Kidney capillary endothelial cell (primary cell): ENCODE data around the gene ASXL3.

Source experiments
- DNase-seq: peaks from one replicate; pipeline ENCODE4 v3.0.0-alpha.2; 2018; ENCODE audit warnings: low spot score

Gene ASXL3

DNA sequence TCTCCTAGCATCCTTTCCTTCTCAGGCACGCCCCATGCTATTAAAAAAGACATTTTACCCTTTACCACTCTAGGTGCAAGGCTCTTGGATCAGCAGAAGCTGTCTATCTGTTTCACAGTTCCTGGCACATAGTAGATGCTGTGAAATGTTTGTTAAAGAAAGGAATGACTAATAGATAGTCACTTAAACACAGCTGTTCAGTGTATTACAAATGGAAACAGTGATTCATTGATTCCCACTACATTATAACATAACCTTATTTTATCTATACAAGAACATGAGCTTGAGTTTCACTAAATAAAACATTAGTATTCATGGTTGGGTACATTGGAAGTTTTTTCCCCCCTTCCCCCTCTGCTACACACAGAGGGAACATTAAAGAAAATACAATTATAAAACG is 142.1 kb downstream of the ASXL3 start:
- peak; percentile 56 for DNase-seq

DNA sequence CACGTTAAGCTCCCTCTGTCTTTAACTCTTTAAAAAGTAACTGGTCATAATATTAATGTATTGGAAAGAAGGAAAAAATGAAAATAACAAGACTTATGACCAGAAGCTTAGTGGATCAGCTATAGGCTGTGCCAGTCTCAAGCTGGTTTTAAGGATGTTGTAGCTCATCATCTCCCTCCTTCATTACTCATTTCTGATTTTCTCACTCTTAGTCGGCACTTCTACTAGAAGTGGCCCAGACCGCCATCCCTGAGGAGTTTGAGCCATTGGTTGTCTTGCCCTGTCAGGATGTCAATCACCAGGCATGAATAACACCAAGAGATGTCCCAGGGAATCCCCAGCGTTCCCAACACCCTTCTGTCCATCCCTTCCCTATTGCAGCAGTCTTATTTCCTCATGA is 151.5 kb downstream of the ASXL3 start:
- no peak for DNase-seq

DNA sequence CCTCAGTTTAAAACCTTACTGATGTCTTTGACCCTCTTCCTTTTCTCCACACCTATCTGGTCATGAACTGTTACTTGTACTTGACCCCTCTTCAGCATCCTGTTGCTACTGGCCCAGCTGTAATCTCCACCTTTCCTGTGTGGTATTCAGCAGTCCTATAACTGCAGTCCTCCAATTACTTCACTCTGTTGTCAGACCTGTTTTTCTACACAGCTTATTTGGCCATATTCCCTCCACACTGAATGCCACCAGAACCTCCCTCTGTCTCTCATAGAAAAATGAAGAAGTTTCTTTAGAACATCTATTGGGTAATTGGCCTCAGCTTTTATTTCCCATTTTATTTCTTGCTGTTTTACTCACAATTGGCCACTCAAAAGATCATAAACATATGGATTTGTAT is 155.4 kb downstream of the ASXL3 start:
- DNase-seq, result no peak

DNA sequence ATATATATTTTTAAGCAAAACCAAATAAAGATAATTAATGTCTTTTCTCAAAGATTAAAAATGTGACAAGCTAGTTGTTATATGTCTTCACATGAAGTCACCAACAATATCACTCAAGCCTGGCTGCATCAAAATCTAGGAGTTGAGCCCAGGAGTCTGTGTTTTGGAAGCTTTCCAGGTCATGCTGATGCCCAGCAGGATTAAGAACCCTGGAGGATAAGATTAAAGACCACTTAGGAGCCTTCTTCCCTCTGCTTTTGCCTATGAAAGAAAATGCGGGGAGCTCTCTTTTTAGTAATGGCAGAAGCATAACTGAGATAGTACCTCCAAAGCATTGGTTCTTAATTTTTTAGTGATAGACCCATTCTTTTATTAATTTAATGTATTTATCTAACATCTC is 157.4 kb downstream of the ASXL3 start:
- no peak for DNase-seq

DNA sequence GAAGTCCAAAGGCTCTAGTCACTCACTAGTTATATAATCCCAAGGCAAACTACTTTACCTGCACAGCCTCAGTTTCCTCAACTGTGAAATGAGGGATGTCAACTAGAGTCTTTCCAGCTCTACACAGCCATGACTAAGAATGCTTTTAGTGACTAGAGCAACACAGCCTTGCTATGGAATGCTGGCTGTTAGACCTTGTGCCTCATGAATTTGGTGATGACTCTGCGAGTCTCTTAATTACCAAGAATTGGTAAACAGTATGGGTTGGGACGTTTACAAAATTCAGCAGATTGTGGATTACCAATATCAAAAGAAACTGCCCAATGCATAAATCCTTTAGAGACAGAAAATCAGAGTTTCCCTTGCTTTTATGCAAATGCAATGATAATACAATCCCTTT is 163.7 kb downstream of the ASXL3 start:
- DNase-seq, result no peak

DNA sequence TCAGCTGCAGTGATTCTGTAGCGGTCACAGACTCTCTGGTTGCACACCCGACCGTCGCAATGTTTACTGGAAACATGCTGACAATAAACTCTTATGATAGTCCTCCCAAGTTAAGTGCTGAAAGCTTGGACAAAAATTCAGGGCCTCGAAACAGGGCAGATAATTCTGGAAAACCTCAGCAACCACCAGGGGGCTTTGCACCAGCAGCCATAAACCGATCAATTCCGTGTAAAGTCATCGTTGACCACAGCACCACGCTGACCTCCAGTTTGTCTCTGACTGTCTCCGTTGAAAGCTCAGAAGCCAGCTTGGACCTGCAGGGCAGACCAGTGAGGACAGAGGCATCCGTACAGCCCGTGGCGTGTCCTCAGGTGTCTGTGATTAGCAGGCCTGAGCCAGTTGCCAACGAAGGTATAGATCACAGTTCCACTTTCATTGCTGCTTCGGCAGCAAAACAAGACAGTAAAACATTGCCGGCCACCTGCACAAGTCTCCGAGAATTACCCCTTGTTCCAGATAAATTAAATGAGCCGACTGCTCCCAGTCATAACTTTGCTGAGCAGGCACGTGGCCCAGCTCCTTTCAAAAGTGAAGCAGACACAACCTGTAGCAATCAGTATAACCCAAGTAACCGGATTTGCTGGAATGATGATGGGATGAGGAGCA is 166.1 kb downstream of the ASXL3 start:
- no peak for DNase-seq

DNA sequence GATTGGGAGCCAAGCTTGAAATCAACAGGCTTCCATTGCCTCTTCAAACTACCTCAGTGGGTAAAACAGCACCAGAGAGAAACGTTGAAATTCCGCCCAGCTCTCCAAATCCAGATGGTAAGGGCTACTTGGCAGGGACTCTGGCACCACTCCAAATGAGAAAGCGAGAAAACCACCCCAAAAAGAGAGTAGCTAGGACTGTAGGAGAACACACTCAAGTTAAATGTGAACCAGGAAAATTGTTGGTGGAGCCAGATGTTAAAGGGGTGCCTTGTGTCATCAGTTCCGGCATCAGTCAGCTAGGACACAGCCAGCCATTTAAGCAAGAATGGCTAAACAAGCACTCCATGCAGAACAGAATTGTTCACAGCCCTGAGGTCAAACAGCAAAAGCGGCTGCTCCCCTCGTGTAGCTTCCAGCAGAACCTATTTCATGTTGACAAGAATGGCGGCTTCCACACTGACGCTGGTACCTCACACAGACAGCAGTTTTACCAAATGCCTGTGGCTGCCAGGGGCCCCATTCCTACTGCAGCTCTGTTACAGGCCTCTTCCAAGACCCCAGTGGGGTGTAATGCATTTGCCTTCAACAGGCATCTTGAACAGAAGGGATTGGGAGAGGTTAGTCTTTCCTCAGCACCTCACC is 167.3 kb downstream of the ASXL3 start:
- DNase-seq, result no peak

DNA sequence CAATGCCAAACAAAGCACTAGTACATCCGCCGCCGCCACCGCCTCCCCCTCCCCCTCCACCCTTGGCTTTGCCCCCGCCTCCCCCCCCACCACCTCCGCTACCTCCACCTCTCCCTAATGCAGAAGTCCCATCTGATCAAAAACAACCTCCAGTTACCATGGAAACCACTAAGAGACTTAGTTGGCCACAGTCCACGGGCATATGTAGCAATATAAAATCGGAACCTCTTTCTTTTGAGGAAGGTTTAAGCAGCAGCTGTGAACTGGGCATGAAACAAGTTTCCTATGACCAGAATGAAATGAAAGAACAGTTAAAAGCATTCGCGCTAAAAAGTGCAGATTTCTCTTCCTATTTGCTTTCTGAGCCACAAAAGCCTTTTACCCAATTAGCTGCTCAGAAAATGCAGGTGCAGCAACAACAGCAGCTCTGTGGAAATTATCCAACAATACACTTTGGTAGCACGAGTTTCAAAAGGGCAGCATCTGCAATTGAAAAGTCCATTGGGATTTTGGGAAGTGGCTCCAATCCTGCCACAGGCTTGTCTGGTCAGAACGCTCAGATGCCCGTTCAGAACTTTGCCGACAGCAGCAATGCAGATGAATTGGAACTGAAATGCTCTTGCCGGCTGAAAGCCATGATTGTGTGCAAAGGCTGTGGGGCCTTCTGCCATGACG is 168.0 kb downstream of the ASXL3 start:
- no peak for DNase-seq

DNA sequence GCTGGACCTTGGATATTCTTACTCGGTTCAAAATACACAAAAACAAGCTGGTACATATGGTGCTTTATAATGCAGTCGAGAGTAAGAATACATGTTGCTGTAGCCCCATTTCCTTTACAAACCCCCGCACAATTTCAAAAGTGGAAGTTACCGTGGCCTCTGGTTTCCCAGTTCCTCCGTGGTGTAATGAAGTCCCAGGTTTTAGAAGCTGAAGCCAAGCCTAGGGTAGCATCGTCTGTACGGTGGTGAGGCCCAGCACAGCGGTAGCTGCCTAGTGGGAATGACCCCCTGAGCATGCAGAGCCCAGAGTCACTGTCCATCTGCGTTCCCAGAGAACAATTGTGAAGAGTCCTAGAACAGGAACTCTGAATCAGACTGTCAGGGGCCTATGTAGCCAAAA is 171.8 kb downstream of the ASXL3 start:
- peak; percentile 19 for DNase-seq

DNA sequence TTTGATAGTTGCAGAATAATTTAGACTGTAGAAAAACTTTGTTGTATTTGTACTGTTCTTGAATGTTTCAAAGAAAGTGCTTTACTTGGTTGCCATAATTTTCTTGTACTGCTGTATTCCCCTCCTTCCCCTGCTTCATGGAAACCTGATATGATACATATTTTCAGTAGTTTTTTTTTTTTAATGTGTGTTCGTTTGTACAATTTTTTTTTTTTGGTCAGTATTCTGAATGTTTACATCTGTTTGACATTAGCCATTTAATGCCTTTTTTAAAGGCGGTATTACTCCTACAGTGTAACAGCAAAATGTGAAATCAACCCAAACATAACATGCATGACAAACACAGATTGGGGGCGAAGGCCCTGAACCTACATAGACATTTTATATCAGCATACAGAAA is 172.3 kb downstream of the ASXL3 start:
- DNase-seq, result no peak

DNA sequence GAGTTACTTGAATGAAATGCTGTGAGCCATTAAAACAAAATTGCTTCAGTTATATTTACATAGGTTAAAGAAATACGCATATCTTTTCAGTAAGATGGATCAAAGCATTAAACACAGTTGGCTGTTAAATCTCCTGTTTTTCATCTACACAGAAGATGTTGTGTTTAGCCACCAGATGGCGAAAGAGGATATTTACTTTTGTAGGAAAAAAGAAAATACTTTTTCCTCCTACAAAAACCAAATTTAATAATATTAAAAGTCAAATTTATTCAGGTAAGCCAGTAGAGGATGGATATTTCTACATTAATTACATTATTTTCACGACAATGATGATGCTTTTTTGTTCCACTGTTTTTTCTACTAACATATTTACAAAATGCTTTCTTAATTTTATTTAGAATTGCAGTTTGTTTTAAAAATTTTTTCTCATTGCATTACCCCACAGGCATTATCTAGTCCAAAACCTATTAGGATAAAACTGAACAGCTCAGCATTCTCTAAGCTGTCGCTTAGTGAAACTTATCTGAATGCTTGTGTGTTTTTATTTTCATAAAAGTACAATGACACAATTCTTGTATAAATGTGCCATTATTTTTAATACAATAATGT is 173.7 kb downstream of the ASXL3 start:
- DNase-seq, result peak; percentile 38

DNA sequence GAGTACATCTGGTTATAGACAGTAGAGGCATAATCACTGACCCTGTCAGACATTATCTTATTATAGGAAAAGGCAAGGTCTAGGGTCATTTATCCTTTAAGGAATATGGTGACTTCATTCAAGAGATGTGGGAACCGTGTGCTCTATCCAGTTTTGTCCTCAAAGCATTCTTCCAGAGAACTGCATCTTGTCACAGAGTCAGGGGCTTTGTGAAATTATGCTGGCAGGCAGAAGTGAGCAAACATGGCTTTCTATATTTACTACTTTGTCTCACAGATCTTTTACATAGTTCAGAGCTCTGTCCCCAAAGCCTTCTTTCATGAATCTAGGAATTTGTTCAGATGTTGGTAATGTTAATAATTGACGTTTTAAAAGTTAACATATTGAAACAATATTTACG is 177.4 kb downstream of the ASXL3 start:
- no peak for DNase-seq

DNA sequence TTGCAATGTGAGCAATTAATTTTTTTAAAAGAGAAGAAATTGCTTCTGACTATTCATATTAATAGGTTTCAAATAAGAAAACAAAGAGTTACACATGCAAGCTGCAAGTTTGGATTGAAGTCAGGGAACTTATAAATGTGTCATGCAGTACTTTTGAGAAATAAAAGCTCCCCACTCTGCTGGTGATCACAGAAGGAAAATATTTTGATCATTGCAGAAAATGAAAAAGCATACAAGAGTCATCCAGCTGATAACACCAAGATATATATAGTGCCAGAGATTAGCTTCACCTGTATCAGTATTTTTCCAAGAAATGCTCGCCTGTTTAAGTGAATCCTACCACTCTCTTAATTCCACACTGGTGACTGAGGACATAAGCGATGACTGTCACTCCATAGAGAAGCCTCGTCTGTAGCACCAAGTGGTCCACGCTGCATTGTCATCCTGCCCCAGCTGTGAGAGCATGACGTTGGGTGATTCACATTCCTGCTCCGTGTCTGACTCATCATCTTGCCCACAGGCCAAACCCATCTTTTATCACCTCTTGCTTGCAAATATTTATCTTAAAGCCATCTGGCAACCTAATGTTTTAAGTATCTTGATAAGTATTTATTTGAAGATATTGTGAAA is 178.0 kb downstream of the ASXL3 start:
- DNase-seq, result peak; percentile 67

DNA sequence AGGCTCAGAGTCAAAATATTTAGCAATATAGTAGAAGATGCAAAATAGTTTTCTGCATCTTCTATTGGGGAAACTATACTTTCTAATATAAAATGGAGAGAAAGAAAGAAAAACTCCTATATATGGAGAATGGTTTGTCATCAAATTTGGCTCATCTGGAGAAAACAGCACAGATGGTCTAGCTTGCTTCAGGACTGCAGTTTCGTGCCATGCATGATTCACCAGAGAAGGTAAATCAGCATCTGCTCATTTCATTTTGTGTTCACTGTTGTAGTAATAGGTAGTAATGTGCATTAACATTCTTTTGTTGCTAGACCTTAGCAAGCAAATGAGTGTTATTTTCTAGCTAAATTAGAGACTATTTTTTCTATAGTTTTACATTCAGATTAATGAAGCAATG is 179.0 kb downstream of the ASXL3 start:
- no peak for DNase-seq

DNA sequence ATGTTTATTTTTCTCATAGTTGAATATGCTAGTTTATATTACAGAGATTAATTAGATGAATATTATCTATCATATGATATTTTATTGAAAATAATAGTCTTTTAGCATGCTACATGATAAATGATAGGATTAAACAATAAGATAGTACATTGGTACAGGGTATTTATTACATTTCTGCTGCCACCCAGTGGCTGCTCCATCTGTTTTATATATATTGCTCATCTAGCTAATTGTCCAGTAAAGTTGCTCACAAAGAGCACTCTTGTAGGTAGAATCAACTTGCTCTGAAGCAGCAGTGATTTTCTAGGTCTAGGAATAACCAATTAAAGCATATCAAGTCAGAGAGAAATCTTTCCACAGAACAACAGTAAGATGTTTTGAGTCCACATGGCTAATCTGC is 183.3 kb downstream of the ASXL3 start:
- peak; percentile 16 for DNase-seq

DNA sequence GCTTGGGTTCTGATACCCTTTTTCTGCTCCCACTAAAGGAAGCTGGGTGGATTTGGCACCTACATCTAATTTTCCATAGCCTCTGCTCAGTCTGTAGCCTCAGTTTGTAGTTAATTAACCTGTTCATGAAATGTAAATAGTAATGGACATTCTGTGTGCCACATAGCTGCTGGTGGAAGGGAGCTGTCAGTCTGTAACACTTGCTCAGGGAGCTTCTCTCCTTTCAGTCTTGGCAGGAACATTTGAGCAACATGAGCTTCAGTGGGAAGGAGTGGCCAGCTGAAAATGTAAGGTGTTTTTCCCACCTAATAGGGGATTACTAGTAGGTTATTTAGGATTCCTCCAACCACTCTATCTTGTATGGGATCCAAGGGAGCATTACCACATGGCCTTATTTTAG is 203.4 kb downstream of the ASXL3 start:
- no peak for DNase-seq
